OCI-M1 (cell line): ENCODE results near the gene TMEM109.
A peak's percentile ranks its signal among the peaks of the same experiment; 100 is the strongest.
"Not testable (repeated sequence)": the region's sequence is repeated elsewhere in the genome, so short reads cannot be mapped to it uniquely, and the experiment has no call there.

Experiments
- DNase-seq: peaks from one replicate; lab custom pipeline; 2025; lab: John Stamatoyannopoulos, UW

TMEM109 gene

DNA sequence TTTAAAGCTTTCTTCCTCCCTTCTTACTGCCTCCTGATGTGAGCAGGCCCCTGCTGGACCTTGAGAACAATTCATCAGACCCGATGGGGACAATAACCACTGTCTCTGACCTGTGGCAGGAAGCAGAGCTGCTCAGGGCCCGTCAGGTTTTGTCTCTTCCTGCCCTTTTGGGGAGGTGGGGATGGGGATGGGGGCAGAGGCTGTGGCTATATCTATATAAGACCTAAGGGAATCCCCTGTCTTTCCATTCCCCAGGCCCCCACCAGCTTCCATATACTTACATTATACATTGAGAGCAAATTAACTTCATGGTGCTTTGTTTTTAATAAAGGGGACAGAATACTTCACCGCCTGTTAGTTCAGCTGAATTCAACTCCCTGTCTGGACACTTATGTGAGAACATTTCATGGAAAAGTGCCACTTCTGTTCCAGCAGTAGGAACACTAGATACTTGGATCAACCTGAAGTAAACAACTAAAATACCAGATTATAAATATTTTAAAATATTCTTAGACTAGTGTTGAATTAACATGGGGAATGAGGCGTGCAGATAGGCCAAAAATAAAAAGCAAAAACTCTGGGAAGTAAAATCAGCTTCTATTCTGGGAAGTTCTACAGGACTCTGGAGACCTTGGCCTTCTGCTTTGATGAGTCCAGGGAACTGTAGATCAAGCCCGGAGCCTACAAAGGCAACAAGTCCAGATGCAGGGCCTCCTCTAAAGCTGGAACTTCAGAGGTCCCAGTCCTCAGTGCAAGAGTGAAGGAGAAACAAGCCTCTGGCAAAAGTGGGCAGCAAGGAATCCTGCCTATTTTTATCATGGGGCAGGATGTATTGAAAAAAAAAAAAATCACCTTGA, 35.5 kb upstream of the TMEM109 start:
- DNase-seq, result no peak

DNA sequence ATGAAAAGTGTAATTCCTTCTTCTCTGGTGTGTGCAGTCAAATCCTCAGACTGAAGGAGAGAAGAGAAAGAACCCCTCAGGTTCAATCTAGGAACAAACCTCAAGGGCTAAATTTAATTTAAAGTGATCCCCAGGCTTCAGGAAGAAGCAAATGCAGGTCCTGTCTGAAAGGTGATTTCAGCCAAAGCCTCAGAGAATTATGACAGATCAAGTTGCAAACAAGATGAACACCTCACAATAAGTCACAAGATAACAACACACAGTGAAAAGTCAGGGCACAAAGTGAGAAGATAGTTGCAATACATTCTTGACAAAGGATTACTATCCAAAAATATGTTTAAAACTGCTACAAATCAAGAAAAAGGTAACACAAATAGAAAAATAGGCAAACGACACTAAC, 34.9 kb upstream of the TMEM109 start:
- no peak for DNase-seq

- no peak for DNase-seq
These were observed 33.9 kb upstream of the TMEM109 start for GRCh38 chr11:60879971-60880588.

DNA sequence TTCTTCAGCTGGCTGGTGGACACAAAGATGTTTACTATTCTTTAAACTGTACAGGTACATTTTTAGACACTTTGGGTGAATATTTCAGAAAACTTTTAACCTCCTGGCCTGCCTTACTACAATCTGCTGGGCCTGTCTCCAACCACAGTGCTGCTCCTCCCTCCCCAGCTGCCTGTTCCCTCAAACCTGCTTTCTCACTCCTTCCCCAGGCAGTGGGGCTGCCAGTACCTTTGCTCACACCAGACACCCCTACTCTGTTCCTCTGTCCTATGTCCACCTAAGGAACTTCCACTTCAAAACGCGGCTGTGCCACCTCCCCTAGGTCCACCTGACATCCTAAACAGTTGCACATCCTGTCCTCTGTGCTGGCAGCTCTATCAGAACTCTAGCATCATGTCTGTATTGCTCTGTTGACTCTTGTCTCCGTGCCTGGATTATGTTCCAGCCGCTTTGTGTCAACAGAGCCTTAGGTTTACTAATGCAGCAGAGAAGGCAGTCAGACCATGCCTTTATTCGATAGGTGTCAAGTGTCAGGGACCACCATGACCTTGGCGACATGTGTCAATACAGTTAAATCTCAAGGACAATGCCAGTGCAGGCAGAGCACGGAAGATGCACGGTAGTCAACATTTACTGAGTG, 33.2 kb upstream of the TMEM109 start:
- DNase-seq, result no peak

- peak; percentile 63 for DNase-seq
These were observed 26.4 kb upstream of the TMEM109 start for GRCh38 chr11:60887556-60887955.

GRCh38 chr11:60889869-60890311, 24.1 kb upstream of the TMEM109 start:
- peak; percentile 18 for DNase-seq

DNA sequence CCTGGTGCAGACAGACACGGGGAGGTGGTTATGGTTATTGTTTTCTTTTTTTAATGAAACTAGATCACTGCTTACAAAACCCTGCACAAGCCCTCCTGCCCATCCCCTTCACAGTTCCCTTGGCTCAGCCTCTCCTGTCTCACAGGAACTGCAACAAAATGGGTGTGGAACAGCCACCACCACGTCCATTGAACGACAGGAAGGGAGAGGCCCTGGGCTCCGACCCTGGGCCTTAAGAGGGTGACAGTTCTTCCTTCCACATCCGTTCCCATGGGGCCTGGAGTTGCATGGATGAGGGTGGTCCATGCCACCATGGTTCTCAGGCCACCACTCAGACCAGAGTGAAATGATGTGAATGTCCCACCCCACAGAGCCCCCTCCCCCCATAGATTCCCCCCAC, 23.3 kb upstream of the TMEM109 start:
- no peak for DNase-seq

DNA sequence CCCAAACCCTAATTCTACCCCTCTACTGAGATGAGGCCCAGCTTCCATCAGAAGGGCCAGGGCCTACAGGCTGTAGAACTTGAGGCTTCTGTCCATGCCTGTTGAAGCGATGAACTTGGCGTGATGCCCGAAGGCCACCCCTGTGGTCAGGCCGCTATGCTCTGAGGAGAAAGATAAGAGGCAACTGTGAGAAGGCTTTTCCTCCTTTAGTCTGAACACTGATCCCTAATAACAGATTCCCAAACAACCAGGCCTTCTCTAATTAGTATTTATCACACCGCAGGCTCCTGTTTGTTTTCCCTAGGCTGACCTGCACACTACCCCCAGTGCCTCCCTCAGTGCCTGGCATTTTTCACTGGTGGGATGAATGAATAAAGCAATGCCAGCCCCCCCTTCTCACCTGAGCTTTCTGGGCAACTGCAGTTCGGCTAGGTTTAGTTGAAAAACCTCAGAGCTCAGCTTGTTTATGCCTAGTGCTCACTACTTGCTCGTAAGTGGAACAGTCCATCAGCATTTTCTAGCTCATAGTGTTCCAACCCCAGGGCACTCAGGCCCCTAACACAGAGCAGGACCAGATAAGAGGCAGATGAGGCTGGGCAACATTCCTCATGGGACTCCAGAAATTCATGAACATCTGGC, 22.7 kb upstream of the TMEM109 start:
- peak; percentile 95 for DNase-seq

GRCh38 chr11:60895687-60896086, 18.3 kb upstream of the TMEM109 start:
- no peak for DNase-seq

GRCh38 chr11:60897496-60897895, 16.5 kb upstream of the TMEM109 start:
- no peak for DNase-seq

DNA sequence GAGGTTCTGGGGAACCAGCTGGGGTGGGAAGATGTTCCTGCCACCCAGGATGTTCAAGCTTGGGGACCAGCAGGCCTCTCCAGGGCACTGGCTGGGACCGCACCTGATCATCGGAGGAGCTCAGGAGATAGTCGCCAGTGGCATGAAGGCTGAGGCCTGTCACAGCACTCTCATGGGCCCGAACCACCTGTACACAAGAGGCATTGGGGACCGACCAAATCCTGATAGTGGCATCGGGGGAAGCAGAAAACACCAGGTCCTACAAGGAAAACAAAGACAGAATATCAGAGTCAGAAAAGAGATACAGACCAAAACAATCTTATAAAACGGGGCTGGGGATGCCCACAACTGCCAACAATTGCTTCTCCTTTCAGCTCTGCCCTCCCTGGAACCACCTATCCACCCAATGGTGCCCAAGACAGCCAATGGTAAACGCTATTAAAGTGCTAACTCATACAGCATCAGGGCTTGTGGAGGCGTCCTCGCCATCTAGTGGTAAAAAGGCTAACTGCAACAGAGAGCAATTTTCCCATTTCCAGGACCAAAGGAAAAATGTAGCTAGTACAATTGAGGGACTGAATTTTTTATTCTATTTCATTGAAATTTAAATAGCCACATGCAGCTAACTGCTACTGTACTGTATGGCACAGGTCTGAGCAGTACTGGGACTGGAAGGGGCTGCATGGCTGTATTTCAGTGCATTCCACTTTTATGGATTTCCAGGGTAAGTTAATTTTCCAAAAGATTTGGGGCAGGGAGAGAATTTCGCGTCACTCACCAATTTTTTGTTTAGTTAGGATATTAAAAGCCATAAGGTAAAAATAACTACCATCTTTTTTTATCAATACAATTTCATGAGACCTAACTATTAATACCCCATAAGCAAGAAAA, 14.7 kb upstream of the TMEM109 start:
- peak; percentile 76 for DNase-seq

DNA sequence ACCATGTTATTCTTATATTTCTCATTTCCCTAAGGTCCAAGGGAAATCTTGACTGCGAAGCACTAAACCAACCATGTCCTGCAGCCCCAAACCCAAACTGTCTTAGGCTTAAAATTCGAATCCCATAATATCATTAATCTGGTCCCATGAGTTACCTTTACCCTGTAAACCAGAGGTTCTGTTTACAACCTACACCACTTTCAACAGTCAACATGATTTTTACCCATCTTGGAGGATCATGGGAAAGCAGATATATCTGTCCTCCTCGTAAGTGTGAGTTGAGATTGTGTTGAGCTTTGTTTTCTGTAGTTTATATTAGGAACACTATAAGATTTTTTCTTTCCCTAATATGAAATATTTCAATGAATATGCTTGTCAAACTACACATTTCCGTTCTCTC, 14.0 kb upstream of the TMEM109 start:
- DNase-seq, result no peak

DNA sequence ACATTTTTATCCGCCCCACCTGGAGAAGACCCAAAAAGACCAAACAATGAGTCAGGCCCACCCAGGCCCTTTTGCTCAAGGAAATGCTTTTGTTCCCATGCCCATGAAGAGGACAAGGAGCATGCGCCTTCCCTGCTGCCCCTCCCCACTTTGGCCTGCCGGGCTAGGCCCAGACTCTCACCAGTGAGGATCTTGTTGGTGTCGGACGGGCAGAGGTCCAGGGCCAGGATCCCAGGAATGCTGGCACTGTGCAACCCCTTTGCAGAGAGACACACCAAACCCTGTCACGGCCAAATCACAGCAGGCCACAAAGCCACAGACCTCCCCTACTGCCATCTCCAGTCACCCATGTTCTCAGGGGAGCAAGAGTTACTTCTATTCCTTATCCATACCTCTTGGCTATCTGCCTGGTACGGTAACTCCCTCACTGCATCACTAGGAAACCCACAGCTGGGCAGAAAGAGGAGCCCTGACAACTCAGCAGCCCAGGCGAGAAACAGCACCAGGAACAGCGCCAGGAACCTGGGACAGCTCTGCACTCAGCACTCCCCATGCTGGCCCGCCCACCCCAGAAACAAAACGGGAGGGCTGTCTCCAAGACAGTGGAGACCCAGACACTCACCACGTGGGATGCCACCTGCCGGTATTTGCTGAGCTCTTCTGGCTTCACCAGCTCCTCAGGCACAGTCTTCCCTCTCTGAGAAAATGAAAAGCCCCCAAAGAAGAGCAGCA, 13.1 kb upstream of the TMEM109 start:
- no peak for DNase-seq

DNA sequence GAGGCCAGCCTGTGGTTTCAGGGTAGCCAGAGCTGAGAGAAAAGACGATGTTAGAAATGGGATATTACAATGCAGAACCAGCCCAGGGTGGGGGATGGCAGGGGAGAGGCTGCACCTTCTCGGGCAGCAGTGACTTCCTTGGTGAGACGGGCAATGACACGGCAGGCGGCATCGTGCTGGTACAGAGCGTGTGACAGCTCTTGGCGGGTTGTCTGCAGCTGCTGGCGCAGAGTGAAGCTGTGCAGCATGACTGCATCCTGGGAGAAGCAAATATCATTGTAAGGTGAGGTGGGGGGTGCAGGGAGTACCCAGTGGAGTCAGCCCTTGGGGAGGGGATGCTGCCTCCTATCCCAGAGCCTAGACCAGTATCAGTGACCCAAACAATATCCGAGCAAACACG, 11.3 kb upstream of the TMEM109 start:
- DNase-seq, result no peak

GRCh38 chr11:60905047-60905446, 8.9 kb upstream of the TMEM109 start:
- DNase-seq, result no peak

- peak; percentile 53 for DNase-seq
These were observed 8.3 kb upstream of the TMEM109 start for GRCh38 chr11:60905551-60906113.

DNA sequence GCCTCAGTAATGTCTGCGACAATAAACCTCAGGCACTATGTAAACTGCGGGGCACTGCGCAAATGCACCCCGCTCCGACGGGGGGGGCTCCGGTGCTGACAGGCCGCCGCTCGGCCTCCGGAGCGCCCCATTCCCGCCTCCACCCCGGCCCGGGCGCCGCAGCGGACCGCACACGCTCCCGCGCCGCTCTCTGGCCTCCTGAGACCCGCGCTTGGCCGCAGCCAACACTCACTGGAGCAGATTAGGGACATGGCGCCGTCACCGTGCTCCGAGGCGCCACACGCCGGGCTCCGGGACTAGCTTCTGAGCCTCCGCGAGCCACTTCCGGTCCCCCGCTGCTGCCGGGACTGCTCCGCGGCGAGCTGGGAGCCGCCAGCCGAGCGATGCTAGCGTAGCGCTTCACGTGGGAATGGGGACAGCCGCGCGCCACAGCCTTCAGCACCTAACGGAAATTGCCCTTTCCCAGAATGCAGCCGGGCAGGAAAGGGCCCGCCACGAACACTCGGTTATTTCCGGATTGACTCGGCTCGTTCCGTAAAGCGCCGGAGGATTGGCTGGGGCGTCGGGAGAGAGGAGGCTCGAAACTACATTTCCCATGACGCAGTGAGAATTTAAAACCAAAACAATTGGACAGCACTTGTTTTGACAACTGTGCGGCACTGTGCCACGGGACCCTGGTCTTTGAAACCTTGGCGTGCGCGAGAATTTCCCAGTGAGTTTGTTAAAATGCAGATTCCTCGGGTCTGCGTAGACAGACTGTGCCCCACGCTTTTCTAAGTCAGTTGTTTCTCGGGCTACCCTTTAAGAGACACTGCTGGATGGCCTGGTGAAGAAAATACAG, 7.6 kb upstream of the TMEM109 start, which contains the start of gene PRPF19:
Gene PRPF19, minus strand, starts transcription at position 454 of the 841 bp plus-strand sequence. Its CDS starts 203 bp downstream, at position 251.
- DNase-seq, result peak; percentile 99

DNA sequence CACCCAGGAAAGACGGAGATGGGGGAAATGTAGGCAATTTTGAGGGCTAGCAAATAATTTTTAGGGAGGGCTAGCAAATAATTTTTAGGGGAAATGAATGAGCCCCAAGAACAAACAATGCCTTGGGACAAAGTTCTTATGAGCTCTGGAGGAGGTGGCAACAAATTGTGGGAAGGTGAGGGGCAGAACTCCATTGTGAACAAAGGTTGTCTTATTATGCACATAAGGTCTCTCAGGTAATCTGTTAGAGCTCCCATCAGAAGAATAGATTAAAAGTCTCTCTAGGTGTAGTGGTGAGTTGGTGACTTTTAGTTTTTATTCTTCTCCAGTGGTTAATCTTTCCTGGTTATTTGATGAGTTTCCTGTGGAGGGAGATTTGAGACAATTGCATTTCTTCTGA, 5.2 kb upstream of the TMEM109 start:
- DNase-seq, result no peak

- DNase-seq, result not testable (repeated sequence)
These were observed 4.2 kb upstream of the TMEM109 start for GRCh38 chr11:60909680-60910280.
